Fibroblast of lung (primary cell): ENCODE measurements around the gene CLASP1. TPM values are rescaled to one million over a fixed set of nuclear protein-coding genes. Genes with fewer than 3 reads are reported as not detected.

Experiments
- DNase-seq, 2 donors: peaks; one replicate each; pipeline versions ENCODE4 v3.0.0 to v3.0.0-alpha.2; 2010; ENCODE audit warnings: low read depth in 2 of 2
- H2AFZ ChIP-seq: 2 replicates; pipeline ENCODE4 v1.5.1; 2012; ENCODE audit warnings: low read length, control low read depth, inconsistent platforms
- H3K27ac ChIP-seq: 2 replicates; pipeline ENCODE4 v1.5.1; 2011; ENCODE audit warnings: low read length, control low read depth; ENCODE audit not compliant: insufficient read depth
- H3K27me3 ChIP-seq: 2 replicates; pipeline ENCODE4 v1.5.1; 2011; ENCODE audit warnings: mild to moderate bottlenecking, low read length; ENCODE audit not compliant: control insufficient read depth, insufficient read depth
- H3K36me3 ChIP-seq: 2 replicates; pipeline ENCODE4 v1.5.1; 2011; ENCODE audit warnings: low read length; ENCODE audit not compliant: control insufficient read depth, insufficient read depth
- H3K4me1 ChIP-seq: 2 replicates; pipeline ENCODE4 v1.5.1; 2011; ENCODE audit warnings: low read length; ENCODE audit not compliant: control insufficient read depth, insufficient read depth; ENCODE audit errors: extremely low read depth
- H3K4me2 ChIP-seq: 2 replicates; pipeline ENCODE4 v1.5.1; 2011; ENCODE audit warnings: low read length, control low read depth; ENCODE audit not compliant: insufficient read depth; ENCODE audit errors: extremely low read depth
- H3K4me3 ChIP-seq, 4 experiments: fragments of 200-600 bp in 1 of 4; sonication (generic) in 1 of 4; replicated peaks in 1 of 4; 2 replicates each; pipeline ENCODE4 v1.5.1; 2011 to 2016; ENCODE audit warnings: low read length in 4 of 4, low read depth in 3 of 4, mild to moderate bottlenecking in 3 of 4, control low read depth in 2 of 4, inconsistent platforms in 1 of 4, mixed read lengths in 1 of 4; ENCODE audit not compliant: insufficient read depth in 1 of 4; ENCODE audit errors: control extremely low read depth in 1 of 4
- H3K79me2 ChIP-seq: 2 replicates; pipeline ENCODE4 v1.5.1; 2012; ENCODE audit warnings: mild to moderate bottlenecking, low read length, inconsistent platforms; ENCODE audit not compliant: control insufficient read depth, insufficient read depth
- H3K9ac ChIP-seq: 2 replicates; pipeline ENCODE4 v1.5.1; 2011; ENCODE audit warnings: mild to moderate bottlenecking, low read length, control low read depth; ENCODE audit not compliant: insufficient read depth
- H3K9me3 ChIP-seq: 2 replicates; pipeline ENCODE4 v1.5.1; 2012; ENCODE audit warnings: low read depth, low read length; ENCODE audit not compliant: control insufficient read depth, insufficient read depth
- H4K20me1 ChIP-seq: 2 replicates; pipeline ENCODE4 v1.5.1; 2011; ENCODE audit warnings: low read length; ENCODE audit not compliant: control insufficient read depth, insufficient read depth; ENCODE audit errors: extremely low read depth
- CTCF ChIP-seq, 2 donors: IDR thresholded peaks in 1 of 2; conservative IDR thresholded peaks in 1 of 2; 1 replicate in 1 of 2; 2 replicates in 1 of 2; pipeline ENCODE4 v1.5.1; 2011 to 2012; ENCODE audit warnings: low read length in 2 of 2, control low read depth in 1 of 2, inconsistent platforms in 1 of 2, low read depth in 1 of 2, mild to moderate bottlenecking in 1 of 2
- EZH2 ChIP-seq: IDR thresholded peaks from 2 replicates; pipeline ENCODE4 v1.5.1; 2012; ENCODE audit warnings: low read length, control low read depth, mild to moderate bottlenecking; ENCODE audit errors: missing control alignments
- polyA plus RNA-seq, 2 donors: library from polyadenylated mRNA; depleted of rRNA in 1 of 2; stranded (reverse) in 1 of 2; unstranded in 1 of 2; fragments of >200 nt; gene quantifications; 2 replicates each; pipeline ENCODE4 v1.2.1, GENCODE V29; 2011 to 2012; ENCODE audit warnings: missing spikeins in 1 of 2
- total RNA-seq: library from RNA; depleted of rRNA; stranded (reverse); fragments of >200 nt; gene quantifications from 2 replicates; pipeline ENCODE4 v1.2.1, GENCODE V29; 2014

CLASP1 gene
- total and polyA plus RNA-seq, 2 donors (not counting 1 experiment from before 2014, with no cell fraction given): 6.0 to 48.4 TPM

DNA sequence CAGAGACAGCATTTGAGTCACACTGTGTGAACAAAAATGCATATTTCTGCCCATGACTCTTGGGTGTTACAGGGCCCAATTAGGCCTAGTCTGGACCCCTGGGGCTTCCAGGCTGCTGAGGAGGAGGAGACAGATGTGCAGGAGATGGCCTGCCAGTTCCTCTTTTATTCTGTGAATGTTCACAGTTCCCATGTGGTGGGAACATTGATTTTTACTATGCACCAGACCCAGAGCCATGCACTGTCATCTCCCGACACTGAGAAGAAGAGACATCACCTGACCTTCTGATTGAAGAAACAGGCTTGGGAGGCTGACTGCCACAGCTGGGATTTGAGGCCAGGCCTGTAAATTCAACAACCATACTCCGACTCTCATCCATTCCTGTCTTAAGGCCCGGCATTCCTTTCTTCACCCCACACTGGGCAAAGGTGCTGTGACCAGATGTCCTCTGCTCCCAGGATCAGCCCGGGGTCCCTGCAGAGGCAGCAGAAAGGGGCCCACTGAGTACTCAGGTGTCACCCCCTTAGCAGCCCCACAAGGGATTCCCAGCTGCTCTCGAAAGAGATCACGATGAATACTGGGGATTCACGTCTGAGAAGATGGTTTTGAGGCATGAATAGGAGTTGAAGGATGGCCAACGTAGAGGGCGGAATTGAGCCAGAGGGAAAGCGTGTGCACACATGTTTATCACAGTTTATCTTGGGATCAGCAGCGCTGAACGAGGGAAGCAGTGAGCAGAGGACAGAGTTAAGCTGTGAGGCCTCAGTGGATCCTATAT is 360.6 kb downstream of the CLASP1 start:
- Histone ChIP-seq H3K9me3 (no peaks in the 10 kb centered on the region), H2AFZ (no peak overlapping the region), H3K27ac (no peak overlapping the region), H3K9ac (no peak overlapping the region), H4K20me1 (no peaks in the 10 kb centered on the region), H3K4me3 (no peak overlapping the region), H3K4me1 (no peaks in the 10 kb centered on the region), H3K79me2 (no peaks in the 10 kb centered on the region), H3K4me2 (no peak overlapping the region), H3K36me3 (no peaks in the 10 kb centered on the region), H3K27me3 (peaks cover 23% of the 10 kb centered on the region)
- DNase-seq: no peak
- no peak for TF ChIP-seq EZH2
- TF ChIP-seq CTCF (conservative IDR thresholded peaks at IDR 0.05 in 1 of 2, IDR thresholded peaks at IDR 0.05 in 1 of 2; ENCODE audit: low read depth in 1 of 2, low read length in 2 of 2): no peak

- Histone ChIP-seq H3K27ac (no peak overlapping the region), H2AFZ (no peak overlapping the region), H3K36me3 (no peaks in the 10 kb centered on the region), H3K4me3 (no peak overlapping the region), H3K9me3 (no peaks in the 10 kb centered on the region), H3K4me1 (no peaks in the 10 kb centered on the region), H3K4me2 (no peak overlapping the region), H3K9ac (no peak overlapping the region), H3K79me2 (no peaks in the 10 kb centered on the region), H3K27me3 (peaks cover 29% of the 10 kb centered on the region), H4K20me1 (no peaks in the 10 kb centered on the region)
- TF ChIP-seq CTCF (conservative IDR thresholded peaks at IDR 0.05 in 1 of 2, IDR thresholded peaks at IDR 0.05 in 1 of 2; ENCODE audit: low read depth in 1 of 2, low read length in 2 of 2) (no peak), EZH2 (no peak)
- DNase-seq: no peak
Measured at GRCh38 chr2:121287956-121288355, 361.3 kb downstream of the CLASP1 start.

Other genes starting within 250 kb of the CLASP1 start
- under 0.01 TPM in 1 of 2 replicates, not detected in the other for gene RNU4ATAC, start 118.6 kb downstream of the CLASP1 start, total RNA-seq
- not detected in 2 replicates for gene RNU4ATAC, start 118.6 kb downstream of the CLASP1 start, polyA plus RNA-seq
- gene NIFK, start 87.4 kb upstream of the CLASP1 start, total RNA-seq: 45.5 and 47.4 TPM in 2 replicates
- 30.7 and 38.7 TPM in 2 replicates for gene NIFK, start 87.4 kb upstream of the CLASP1 start, polyA plus RNA-seq
- gene TSN, start 106.2 kb upstream of the CLASP1 start, total RNA-seq: 40.0 and 42.9 TPM in 2 replicates
- 50.4 and 59.0 TPM in 2 replicates for gene TSN, start 106.2 kb upstream of the CLASP1 start, polyA plus RNA-seq